ENCODE results near the gene DNAI4. TPM values are rescaled to one million over a fixed set of nuclear protein-coding genes. Genes with fewer than 3 reads are reported as not detected.

DNAI4 gene
- total and polyA plus RNA-seq, 2 of the 8 experiments (the other 6 are each of a cell fraction or from before 2014, with no cell fraction given): 0.32 to 2.1 TPM

GRCh38 chr1:66929999-66930822 lies 5.6 kb upstream of the DNAI4 start:
- H3K23me2 ChIP-seq (ENCODE audit: low read depth, low read length): peaks cover 11% of the 10 kb centered on the region; the same call in 1 of the 2 replicates
- peak overlapping the region; percentile 44 for H3K4ac ChIP-seq (replicated peaks; ENCODE audit: insufficient read length, low read depth, low read length)
- H3K79me2 ChIP-seq (ENCODE audit: control insufficient read depth in 1 of 2, insufficient read depth in 2 of 2, low read length in 2 of 2): peaks cover 4 to 63% of the 10 kb centered on the region in 2 experiments; a peak in 3 of 4 replicates
- peak overlapping the region; percentile 78 for H4K5ac ChIP-seq (ENCODE audit: insufficient read length, low read depth, low read length)
- H3K23ac ChIP-seq (ENCODE audit: insufficient read length): no peak overlapping the region
- peak overlapping the region; percentile 62 to 97 (median 89) for H3K4me3 ChIP-seq (ENCODE audit: extremely low read depth in 1 of 4, insufficient read depth in 2 of 4, low read depth in 3 of 4, low read length in 4 of 4)
- no peak overlapping the region for H3K14ac ChIP-seq (ENCODE audit: insufficient read length)
- H3K56ac ChIP-seq (replicated peaks; ENCODE audit: insufficient read length, low read depth, low read length): peak overlapping the region; percentile 43
- H3K9ac ChIP-seq (replicated peaks in 1 of 4; ENCODE audit: extremely low read depth in 1 of 4, low read depth in 3 of 4, low read length in 3 of 4): peak overlapping the region; percentile 75 to 89 (median 84)
- peaks cover 0 to 4% (median 1%) of the 10 kb centered on the region in 4 experiments; a peak in 5 of 7 replicates for H3K4me1 ChIP-seq (replicated peaks in 1 of 4; ENCODE audit: control insufficient read depth in 3 of 4, insufficient read depth in 4 of 4, low read length in 3 of 4)
- FAIRE-seq (no peak), DNase-seq (ENCODE audit: low read depth in 1 of 2, low spot score in 2 of 2) (peak; percentile 84 to 96)
- peak overlapping the region; percentile 74; the same call in 1 of the 2 replicates for H2BK5ac ChIP-seq (ENCODE audit: low read depth, low read length)
- no peak overlapping the region; the same call in 1 of the 2 replicates for H2BK15ac ChIP-seq (ENCODE audit: low read length)
- no peaks in the 10 kb centered on the region for H3K27me3 ChIP-seq (replicated peaks in 1 of 4; ENCODE audit: control insufficient read depth in 3 of 4, extremely low read depth in 1 of 4, insufficient read depth in 3 of 4, low read length in 3 of 4)
- H3K18ac ChIP-seq (ENCODE audit: extremely low read depth, low read length): peak overlapping the region; percentile 88; the same call in 1 of the 2 replicates
- peaks cover 0 to 1% of the 10 kb centered on the region in 2 experiments for H4K20me1 ChIP-seq (replicated peaks in 1 of 2; ENCODE audit: control insufficient read depth in 1 of 2, insufficient read depth in 2 of 2, low read length in 2 of 2)
- H2BK20ac ChIP-seq (ENCODE audit: low read length): no peak overlapping the region; the same call in 1 of the 2 replicates
- no peaks in the 10 kb centered on the region for H3K36me3 ChIP-seq (ENCODE audit: control insufficient read depth in 2 of 4, insufficient read depth in 4 of 4, low read length in 3 of 4)
- H2BK12ac ChIP-seq (ENCODE audit: low read depth, low read length): no peak overlapping the region; the same call in 1 of the 2 replicates
- H2AFZ ChIP-seq (ENCODE audit: low read length): peak overlapping the region; percentile 65; the same call in 1 of the 2 replicates
- H3K27ac ChIP-seq (ENCODE audit: low read depth, low read length): peak overlapping the region; percentile 90
- H3K4me2 ChIP-seq (ENCODE audit: insufficient read depth in 1 of 2, low read depth in 2 of 2, low read length in 2 of 2): peak overlapping the region; percentile 77 to 85
- 1% methylated on average over 56 of the region's 83 CpGs; no CpG with 5 or more reads in 1 of the 2 experiments for WGBS, 2 experiments (ENCODE audit: extremely low coverage in 1 of 2, insufficient coverage in 1 of 2, insufficient read length in 1 of 2, insufficient replicate concordance in 2 of 2, low coverage in 1 of 2, low lambda C conversion rate in 2 of 2, missing lambda C conversion rate in 1 of 2)
- H3K9me3 ChIP-seq (ENCODE audit: insufficient read depth in 2 of 2, low read depth in 1 of 2, low read length in 1 of 2): no peaks in the 10 kb centered on the region
- H4K91ac ChIP-seq (replicated peaks; ENCODE audit: insufficient read length, low read length): no peak overlapping the region
- H2BK120ac ChIP-seq (replicated peaks; ENCODE audit: low read depth, low read length): peak overlapping the region; percentile 33
- no peak overlapping the region for H2AK5ac ChIP-seq (ENCODE audit: low read depth, low read length)
- peak overlapping the region; percentile 72; the same call in 1 of the 2 replicates for H4K8ac ChIP-seq (ENCODE audit: extremely low read depth, insufficient read depth, low read length)
- peaks cover 2% of the 10 kb centered on the region; the same call in 1 of the 2 replicates for H3K79me1 ChIP-seq (ENCODE audit: low read depth, low read length)
- POLR2A ChIA-PET (ENCODE audit: partially characterized antibody): interaction anchor here (0.6 to 1.3 kb wide), 6 partner anchors 8 to 755 kb away, joined by 3 to 7 read pairs (median 4); partner anchors contain the start of gene GADD45A
- CTCF ChIA-PET (ENCODE audit: partially characterized antibody): interaction anchor here (0.6 to 1.9 kb wide), 4 partner anchors 14 to 749 kb away, joined by 3 to 4 read pairs (median 3); no protein-coding TSS in a partner anchor
- TF ChIP-seq SIN3A (conservative IDR thresholded peaks at IDR 0.05 in 1 of 2, IDR thresholded peaks at IDR 0.05 in 1 of 2; ENCODE audit: low read depth in 1 of 2, low read length in 2 of 2): peak in 1 of 2 experiments; percentile 75; a peak in 2 of 4 replicates
- peak; percentile 78 for TF ChIP-seq TAF1 (IDR thresholded peaks at IDR 0.05; ENCODE audit: low read depth, low read length)
- TF ChIP-seq EP300 (IDR thresholded peaks at IDR 0.05; ENCODE audit: borderline replicate concordance in 1 of 2, low read depth in 2 of 2, low read length in 2 of 2): peak in 1 of 2 experiments; percentile 55; a peak in 1 of 3 replicates
- TF ChIP-seq KDM1A (IDR thresholded peaks at IDR 0.05; ENCODE audit: borderline replicate concordance, low read length): no peak
- peak; percentile 48; the same call in 1 of the 2 replicates for TF ChIP-seq SP4 (IDR thresholded peaks at IDR 0.05; ENCODE audit: low read length)
- TF ChIP-seq CTCF (IDR thresholded peaks at IDR 0.05; ENCODE audit: control extremely low read depth in 1 of 3, insufficient read depth in 1 of 3, low read depth in 1 of 3, low read length in 3 of 3): peak in 2 of 3 experiments; percentile 5 to 21; a peak in 3 of 4 replicates
- no peak for TF ChIP-seq RXRA (IDR thresholded peaks at IDR 0.05; ENCODE audit: insufficient read depth, low read depth, low read length)

Measured in H1 (cell line).